Sigmoid colon (tissue), 3 donors: Measurements from ENCODE around the gene NHLRC1.

Source experiments
- CTCF ChIP-seq, 4 experiments: fragments of 450-650 bp in 3 of 4; fragments of 200-600 bp in 1 of 4; IDR thresholded peaks; one replicate each; pipeline ENCODE4 v1.5.1; 2016 to 2019; ENCODE audit warnings: antibody characterized with exemption in 4 of 4, mild to moderate bottlenecking in 3 of 4, moderate library complexity in 2 of 4
- POLR2A ChIP-seq, 2 donors: fragments of 450-650 bp; IDR thresholded peaks; one replicate each; pipeline ENCODE4 v1.6.1; 2016; ENCODE audit warnings: antibody characterized with exemption in 2 of 2, mild to moderate bottlenecking in 2 of 2, moderate library complexity in 2 of 2

DNA sequence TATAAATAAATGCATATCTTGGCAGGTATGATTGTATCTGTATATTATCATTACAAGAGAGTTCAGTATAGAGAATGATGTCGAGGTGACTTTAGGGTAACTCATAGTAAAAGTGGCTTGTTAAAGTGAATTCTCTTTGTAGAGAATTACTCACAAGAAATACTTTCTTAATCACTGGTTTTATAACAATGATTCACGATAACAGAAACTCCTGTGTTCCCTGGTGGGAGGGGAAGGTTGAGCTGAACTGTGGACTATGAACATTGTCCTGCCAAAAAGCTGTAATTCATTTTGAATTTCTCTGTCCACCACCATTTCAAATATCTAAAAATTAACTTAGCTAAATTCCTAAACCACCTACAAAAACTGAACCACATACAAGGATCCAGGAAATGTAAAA, 24.7 kb upstream of the NHLRC1 start:
- TF ChIP-seq POLR2A (IDR thresholded peaks at IDR 0.05) (no peak), CTCF (IDR thresholded peaks at IDR 0.05) (no peak)
